ENCODE data around the gene TUBB. TPM values are rescaled to one million over a fixed set of nuclear protein-coding genes. Genes with fewer than 3 reads are reported as not detected.

Gene TUBB
- total and polyA plus RNA-seq, 9 of the 15 experiments (the other 6 are each of a cell fraction or from before 2014, with no cell fraction given), result 971 to 2,870 (median 1,478) TPM

DNA sequence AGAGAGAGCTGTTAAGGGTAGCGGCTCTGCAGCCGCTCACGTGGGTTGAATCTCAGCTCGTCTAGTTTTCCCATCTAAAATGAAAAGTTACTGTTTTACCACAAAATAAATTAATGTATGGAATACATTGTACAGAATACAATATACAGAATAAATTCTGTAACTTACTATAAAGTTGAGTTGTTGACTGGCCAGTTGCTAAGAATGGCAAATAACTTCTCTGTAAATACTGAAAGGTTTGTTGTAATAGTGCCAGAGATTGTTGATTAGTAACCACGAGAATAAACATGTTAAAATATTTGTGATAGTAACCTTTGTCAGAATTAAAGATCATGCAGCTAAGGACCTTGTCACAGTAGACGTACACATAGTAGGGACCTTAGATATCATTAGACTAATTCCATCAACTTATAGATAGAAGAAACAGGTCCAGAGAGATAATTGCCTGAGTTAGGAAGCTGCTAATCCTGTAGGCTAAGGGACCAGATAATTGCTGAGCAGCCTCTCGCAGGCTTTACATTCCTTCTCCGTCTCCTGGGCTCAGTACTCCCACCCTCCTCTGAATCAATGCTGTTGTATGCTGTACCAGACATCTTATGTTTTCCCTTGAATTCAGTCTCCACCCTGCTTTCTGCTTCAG, 28.8 kb upstream of the TUBB start (continued):
- TF ChIP-seq L3MBTL2 (IDR thresholded peaks at IDR 0.05) (no peak), SMARCB1 (IDR thresholded peaks at IDR 0.05; ENCODE audit: insufficient read length, low read depth) (no peak), FOXJ2 (tag; IDR thresholded peaks at IDR 0.05) (peak; percentile 93), ZNF583 (CRISPR knock-in tag; IDR thresholded peaks at IDR 0.05) (no peak), EP300 (IDR thresholded peaks at IDR 0.05; ENCODE audit: low read length) (0 out of 2 replicates have a peak, but pooled peaks have one; percentile 21), PPARD (CRISPR knock-in tag; IDR thresholded peaks at IDR 0.05) (no peak), BCOR (IDR thresholded peaks at IDR 0.05) (no peak), KLF13 (tag; IDR thresholded peaks at IDR 0.05; ENCODE audit: borderline replicate concordance, low read depth) (no peak), GATA2 (CRISPR knock-in tag; IDR thresholded peaks at IDR 0.05) (0 out of 2 replicates have a peak, but pooled peaks have one; percentile 12), GATAD2A (IDR thresholded peaks at IDR 0.05) (no peak), ELF2 (CRISPR knock-in tag; IDR thresholded peaks at IDR 0.05) (0 out of 2 replicates have a peak, but pooled peaks have one; percentile 12), RBM34 (IDR thresholded peaks at IDR 0.05; ENCODE audit: borderline replicate concordance, insufficient read depth, low read length) (no peak), FOXA3 (CRISPR knock-in tag; conservative IDR thresholded peaks at IDR 0.05 in 1 of 2, IDR thresholded peaks at IDR 0.05 in 1 of 2) (0 out of 4 replicates have a peak, but pooled peaks of 1 of the 2 experiments have one; percentile 32), ZNF551 (CRISPR knock-in tag; IDR thresholded peaks at IDR 0.05) (no peak), ZNF282 (CRISPR knock-in tag; IDR thresholded peaks at IDR 0.05) (no peak), MYC (IDR thresholded peaks at IDR 0.05; ENCODE audit: low read depth, low read length) (0 out of 2 replicates have a peak, but pooled peaks have one; percentile 3), MYC (CRISPR knock-in tag; IDR thresholded peaks at IDR 0.05; ENCODE audit: borderline replicate concordance, low read depth) (no peak), DPF2 (IDR thresholded peaks at IDR 0.05) (peak; percentile 53; the same call in 1 of the 2 replicates)
- TF ChIP-seq, protein P1, sequence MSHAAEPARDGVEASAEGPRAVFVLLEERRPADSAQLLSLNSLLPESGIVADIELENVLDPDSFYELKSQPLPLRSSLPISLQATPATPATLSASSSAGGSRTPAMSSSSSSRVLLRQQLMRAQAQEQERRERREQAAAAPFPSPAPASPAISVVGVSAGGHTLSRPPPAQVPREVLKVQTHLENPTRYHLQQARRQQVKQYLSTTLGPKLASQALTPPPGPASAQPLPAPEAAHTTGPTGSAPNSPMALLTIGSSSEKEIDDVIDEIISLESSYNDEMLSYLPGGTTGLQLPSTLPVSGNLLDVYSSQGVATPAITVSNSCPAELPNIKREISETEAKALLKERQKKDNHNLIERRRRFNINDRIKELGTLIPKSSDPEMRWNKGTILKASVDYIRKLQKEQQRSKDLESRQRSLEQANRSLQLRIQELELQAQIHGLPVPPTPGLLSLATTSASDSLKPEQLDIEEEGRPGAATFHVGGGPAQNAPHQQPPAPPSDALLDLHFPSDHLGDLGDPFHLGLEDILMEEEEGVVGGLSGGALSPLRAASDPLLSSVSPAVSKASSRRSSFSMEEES (CRISPR knock-in tag; IDR thresholded peaks at IDR 0.05), result no peak
- TF ChIP-seq, protein P2, sequence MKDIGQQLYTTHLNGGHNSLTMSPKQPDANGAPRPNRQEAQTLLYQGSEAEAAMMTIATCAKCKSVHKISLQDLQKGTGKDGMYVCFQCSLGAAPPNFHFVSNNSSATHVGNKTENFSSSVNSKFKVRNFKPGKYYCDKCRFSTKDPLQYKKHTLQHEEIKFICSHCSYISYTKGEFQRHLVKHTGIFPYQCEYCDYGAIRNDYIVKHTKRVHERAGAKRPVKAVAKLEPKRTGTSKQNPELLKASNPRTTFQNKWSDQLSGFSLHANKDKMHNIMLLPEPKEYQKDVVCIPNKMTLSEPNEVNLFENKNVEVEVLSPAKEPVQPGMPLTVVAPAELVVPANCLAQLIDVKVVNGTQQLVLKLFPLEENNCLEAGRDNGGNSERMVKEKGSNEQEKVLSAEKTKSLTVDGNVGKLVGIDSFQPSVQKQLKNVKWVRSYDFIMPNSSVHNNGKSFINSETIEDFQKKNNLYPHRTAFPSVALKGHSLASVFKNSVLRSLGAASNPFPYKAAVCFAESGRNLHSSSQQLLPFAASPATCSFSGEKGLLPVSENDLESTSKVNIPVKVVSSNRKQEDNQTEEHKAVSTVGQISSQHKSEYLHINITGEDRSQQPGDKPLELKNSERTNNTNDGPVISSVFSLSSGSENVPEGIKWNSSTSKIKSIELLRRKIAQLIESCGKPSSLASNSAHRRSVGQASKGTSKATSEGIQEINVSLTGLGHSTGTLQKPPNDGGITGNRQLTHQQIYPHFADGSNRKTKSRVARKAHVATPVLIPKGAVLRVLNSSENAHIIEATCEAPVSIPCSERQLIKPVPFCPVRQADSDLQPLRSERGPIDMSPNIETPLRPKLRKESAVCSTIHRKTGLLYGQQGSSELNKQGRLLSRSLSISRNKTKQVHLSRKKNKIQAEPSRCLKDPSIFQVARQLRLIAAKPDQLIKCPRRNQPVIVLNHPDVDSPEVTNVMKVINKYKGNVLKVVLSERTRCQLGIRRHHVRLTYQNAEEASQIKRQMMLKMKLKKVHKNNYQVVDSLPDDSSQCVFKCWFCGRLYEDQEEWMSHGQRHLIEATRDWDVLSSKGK (CRISPR knock-in tag; IDR thresholded peaks at IDR 0.05), result no peak
- TF ChIP-seq, protein P3, sequence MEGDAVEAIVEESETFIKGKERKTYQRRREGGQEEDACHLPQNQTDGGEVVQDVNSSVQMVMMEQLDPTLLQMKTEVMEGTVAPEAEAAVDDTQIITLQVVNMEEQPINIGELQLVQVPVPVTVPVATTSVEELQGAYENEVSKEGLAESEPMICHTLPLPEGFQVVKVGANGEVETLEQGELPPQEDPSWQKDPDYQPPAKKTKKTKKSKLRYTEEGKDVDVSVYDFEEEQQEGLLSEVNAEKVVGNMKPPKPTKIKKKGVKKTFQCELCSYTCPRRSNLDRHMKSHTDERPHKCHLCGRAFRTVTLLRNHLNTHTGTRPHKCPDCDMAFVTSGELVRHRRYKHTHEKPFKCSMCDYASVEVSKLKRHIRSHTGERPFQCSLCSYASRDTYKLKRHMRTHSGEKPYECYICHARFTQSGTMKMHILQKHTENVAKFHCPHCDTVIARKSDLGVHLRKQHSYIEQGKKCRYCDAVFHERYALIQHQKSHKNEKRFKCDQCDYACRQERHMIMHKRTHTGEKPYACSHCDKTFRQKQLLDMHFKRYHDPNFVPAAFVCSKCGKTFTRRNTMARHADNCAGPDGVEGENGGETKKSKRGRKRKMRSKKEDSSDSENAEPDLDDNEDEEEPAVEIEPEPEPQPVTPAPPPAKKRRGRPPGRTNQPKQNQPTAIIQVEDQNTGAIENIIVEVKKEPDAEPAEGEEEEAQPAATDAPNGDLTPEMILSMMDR (IDR thresholded peaks at IDR 0.05 in 2 of 3, conservative IDR thresholded peaks at IDR 0.05 in 1 of 3; ENCODE audit: insufficient read depth in 2 of 3, low read depth in 1 of 3, low read length in 3 of 3), result 0 out of 6 replicates have a peak, but pooled peaks of 1 of the 3 experiments have one; percentile 6

Data from K562 (cell line).